ENCODE data around the gene NKD2.
"Not testable (repeated sequence)": the region's sequence is repeated elsewhere in the genome, so short reads cannot be mapped to it uniquely, and the experiment has no call there.

Gene NKD2

DNA sequence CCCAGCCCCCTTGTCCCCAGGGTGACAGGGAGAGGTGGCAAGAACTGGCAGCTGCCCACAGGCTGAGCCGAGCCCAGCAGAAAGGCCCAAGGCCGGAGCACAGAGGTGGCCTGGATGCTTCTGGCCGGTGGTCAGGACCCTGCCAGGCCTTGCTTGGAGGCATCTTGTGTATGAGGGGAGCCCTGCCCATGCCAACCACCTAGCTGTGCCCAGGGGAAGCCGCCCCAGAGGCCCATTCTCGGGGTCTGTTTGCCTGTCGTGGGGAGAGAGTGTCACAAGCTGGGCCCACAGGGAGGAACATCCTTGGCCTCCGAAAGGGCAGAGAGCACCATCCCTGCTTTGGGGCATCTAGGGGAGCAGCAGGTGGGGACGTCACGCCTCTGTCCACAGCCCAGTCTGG lies 10.0 kb downstream of the NKD2 start:
- no peak for DNase-seq (ENCODE audit: low spot score)
- in situ Hi-C loops (cut with MboI; ENCODE audit: low sequenced_read_pairs, unreplicated experiment), result no loop called here
- TF ChIP-seq CTCF (IDR thresholded peaks at IDR 0.05; ENCODE audit: borderline replicate concordance, control extremely low read depth, extremely low read depth, insufficient read depth, missing control alignments), result no peak

DNA sequence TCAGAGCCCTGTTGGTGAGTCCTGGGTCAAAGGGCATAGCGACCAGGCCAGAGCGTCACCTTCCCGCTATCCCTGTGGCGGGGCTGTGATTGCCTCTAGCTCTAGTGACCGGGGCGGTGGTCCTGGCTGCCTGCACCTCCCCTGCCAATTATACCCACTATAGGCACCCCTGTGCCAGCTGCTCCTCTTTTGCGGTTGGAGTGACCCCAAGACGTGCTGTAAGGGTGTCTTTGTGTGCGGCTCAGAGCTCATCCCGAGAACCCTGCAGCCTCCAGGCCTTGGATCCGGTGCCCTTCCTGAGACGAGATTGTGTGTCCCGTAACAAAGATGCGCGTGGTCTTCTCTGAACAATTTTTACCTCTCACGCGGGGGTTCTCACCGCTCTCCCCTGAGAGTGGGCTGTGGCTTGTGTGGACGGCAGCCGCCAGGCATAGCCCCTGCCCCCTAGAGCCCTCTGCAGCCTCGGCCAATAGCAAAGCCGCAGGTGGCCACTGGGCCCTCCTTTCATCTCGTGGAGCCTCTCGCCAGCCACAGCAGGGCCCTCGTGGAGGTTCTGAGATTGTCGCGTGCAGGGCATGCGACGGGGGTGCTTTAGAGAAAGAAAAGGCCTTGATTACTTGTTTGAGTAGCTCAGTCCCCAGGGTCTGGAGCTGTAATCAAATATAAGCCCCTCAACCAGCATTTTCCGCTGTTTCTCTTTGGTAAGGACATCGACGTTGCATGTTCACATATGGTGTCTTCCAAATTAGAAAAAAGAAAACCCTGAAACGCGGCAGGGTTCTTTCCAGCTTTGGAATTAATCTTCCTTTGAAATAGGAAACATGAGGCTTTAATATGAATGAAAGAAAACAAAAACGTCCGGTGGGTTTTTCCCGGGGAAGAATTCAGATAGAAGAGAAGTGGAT lies 10.7 kb downstream of the NKD2 start:
- no peak for TF ChIP-seq CTCF (IDR thresholded peaks at IDR 0.05; ENCODE audit: borderline replicate concordance, control extremely low read depth, extremely low read depth, insufficient read depth, missing control alignments)
- DNase-seq (ENCODE audit: low spot score), result no peak
- in situ Hi-C loops (cut with MboI; ENCODE audit: low sequenced_read_pairs, unreplicated experiment), result no loop called here

DNA sequence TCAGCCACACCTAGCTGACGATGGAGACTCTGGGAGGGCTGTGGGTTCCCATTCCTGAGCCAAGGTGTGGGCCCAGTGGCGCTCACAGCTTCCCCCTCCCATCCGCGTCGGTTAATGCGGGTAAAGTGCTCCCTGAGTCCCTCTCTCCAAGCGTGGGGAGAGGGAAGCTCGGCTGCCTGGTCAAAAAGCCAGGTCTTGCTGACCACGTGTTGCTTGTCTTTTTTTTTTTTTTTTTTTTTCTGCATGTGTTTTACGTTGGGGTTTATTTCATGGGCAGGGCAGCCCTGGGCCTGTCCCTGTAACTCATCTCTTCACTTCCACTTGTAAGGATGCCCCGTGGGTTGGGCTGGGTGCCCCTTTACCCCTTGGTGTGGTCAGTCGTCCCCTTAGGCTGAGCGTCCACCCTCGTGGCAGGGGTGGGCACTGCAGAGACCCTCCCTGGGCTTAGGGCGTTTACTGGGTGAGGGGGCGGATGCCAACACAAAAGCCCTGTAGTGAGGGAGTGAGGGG lies 11.9 kb downstream of the NKD2 start:
- DNase-seq (ENCODE audit: low spot score), result no peak
- in situ Hi-C loops (cut with MboI; ENCODE audit: low sequenced_read_pairs, unreplicated experiment), result no loop called here
- TF ChIP-seq CTCF (IDR thresholded peaks at IDR 0.05; ENCODE audit: borderline replicate concordance, control extremely low read depth, extremely low read depth, insufficient read depth, missing control alignments), result no peak

- no peak for TF ChIP-seq CTCF (IDR thresholded peaks at IDR 0.05; ENCODE audit: borderline replicate concordance, control extremely low read depth, extremely low read depth, insufficient read depth, missing control alignments)
- DNase-seq (ENCODE audit: low spot score), result no peak
- in situ Hi-C loops (cut with MboI; ENCODE audit: low sequenced_read_pairs, unreplicated experiment), result no loop called here
These were observed 12.8 kb downstream of the NKD2 start for GRCh38 chr5:1021136-1021968.

- DNase-seq (ENCODE audit: low spot score); in situ Hi-C loops (cut with MboI; ENCODE audit: low sequenced_read_pairs, unreplicated experiment): not testable (repeated sequence)
These were observed 13.4 kb downstream of the NKD2 start for GRCh38 chr5:1021969-1022336.

GRCh38 chr5:1026700-1027621 lies 18.4 kb downstream of the NKD2 start:
- DNase-seq (ENCODE audit: low spot score), result no peak
- TF ChIP-seq CTCF (IDR thresholded peaks at IDR 0.05; ENCODE audit: borderline replicate concordance, control extremely low read depth, extremely low read depth, insufficient read depth, missing control alignments), result no peak
- in situ Hi-C loops (cut with MboI; ENCODE audit: low sequenced_read_pairs, unreplicated experiment), result no loop called here

All from GM13976 (cell line).